ENCODE results near the gene KLHL24. TPM values are rescaled to one million over a fixed set of nuclear protein-coding genes. Genes with fewer than 3 reads are reported as not detected.

Gene KLHL24
- total and polyA plus RNA-seq, 2 of the 13 experiments (the other 11 are each of a cell fraction or from before 2014, with no cell fraction given) = 6.9 to 15.7 TPM

DNA sequence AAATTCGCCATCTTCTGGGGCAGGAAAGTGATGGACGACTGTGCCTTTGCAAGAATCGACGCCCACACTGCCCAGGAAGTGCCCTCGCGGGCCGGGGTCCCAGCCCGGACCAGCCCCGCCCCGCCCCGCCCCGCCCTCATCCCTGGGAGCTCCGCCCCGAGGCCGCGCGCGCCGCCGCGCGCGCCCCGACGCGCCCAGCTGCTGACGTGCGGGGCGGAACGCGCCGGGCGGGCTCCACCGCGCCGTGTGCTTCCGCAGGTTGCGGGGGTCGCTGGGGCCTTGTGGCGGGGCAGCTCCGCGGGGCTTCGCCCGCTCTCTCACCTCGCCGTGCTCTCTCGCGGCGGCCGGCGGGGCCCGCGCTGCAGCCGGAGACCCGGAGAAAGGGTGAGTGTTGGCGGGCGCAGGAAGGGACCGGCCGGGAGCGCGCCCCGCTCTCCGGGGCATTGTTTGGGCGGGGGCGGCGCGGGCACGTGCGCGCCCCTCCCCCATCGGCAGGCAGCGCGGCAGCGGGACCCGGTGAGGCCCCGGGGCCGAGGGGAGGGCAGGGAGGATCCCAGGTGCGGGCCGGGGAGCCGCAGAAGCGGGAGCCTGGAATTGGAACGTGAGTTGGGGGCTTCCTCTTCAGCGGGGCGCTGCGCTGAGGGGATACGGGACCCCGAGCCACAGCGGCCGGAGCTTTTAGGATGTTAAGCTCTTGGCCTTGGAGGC, 62.3 kb downstream of the KLHL24 start, which contains the start of gene YEATS2 (continued):
- TF ChIP-seq ZNF775 (CRISPR knock-in tag; IDR thresholded peaks at IDR 0.05; ENCODE audit: borderline replicate concordance) = no peak
- 0 out of 2 replicates have a peak, but pooled peaks have one; percentile 40 for TF ChIP-seq ZNF34 (CRISPR knock-in tag; IDR thresholded peaks at IDR 0.05; ENCODE audit: borderline replicate concordance)
- TF ChIP-seq ZNF589 (CRISPR knock-in tag; conservative IDR thresholded peaks at IDR 0.05) = no peak
- no peak for TF ChIP-seq HOXA5 (CRISPR knock-in tag; IDR thresholded peaks at IDR 0.05)
- TF ChIP-seq NFATC3 (CRISPR knock-in tag; IDR thresholded peaks at IDR 0.05) = no peak
- no peak; the same call in 1 of the 2 replicates for TF ChIP-seq SMAD3 (CRISPR knock-in tag; IDR thresholded peaks at IDR 0.05)
- no peak for TF ChIP-seq FUBP1 (CRISPR knock-in tag; IDR thresholded peaks at IDR 0.05; ENCODE audit: borderline replicate concordance)
- TF ChIP-seq FOSL1 (CRISPR knock-in tag; IDR thresholded peaks at IDR 0.05; ENCODE audit: borderline replicate concordance) = no peak
- no peak for TF ChIP-seq MBNL3 (CRISPR knock-in tag; conservative IDR thresholded peaks at IDR 0.05)
- TF ChIP-seq, protein P1, sequence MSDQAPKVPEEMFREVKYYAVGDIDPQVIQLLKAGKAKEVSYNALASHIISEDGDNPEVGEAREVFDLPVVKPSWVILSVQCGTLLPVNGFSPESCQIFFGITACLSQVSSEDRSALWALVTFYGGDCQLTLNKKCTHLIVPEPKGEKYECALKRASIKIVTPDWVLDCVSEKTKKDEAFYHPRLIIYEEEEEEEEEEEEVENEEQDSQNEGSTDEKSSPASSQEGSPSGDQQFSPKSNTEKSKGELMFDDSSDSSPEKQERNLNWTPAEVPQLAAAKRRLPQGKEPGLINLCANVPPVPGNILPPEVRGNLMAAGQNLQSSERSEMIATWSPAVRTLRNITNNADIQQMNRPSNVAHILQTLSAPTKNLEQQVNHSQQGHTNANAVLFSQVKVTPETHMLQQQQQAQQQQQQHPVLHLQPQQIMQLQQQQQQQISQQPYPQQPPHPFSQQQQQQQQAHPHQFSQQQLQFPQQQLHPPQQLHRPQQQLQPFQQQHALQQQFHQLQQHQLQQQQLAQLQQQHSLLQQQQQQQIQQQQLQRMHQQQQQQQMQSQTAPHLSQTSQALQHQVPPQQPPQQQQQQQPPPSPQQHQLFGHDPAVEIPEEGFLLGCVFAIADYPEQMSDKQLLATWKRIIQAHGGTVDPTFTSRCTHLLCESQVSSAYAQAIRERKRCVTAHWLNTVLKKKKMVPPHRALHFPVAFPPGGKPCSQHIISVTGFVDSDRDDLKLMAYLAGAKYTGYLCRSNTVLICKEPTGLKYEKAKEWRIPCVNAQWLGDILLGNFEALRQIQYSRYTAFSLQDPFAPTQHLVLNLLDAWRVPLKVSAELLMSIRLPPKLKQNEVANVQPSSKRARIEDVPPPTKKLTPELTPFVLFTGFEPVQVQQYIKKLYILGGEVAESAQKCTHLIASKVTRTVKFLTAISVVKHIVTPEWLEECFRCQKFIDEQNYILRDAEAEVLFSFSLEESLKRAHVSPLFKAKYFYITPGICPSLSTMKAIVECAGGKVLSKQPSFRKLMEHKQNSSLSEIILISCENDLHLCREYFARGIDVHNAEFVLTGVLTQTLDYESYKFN (CRISPR knock-in tag; conservative IDR thresholded peaks at IDR 0.05) = peak; percentile 46
- no peak for TF ChIP-seq GTF2F1 (IDR thresholded peaks at IDR 0.05; ENCODE audit: low read length)
- no peak for TF ChIP-seq NPAS2 (CRISPR knock-in tag; IDR thresholded peaks at IDR 0.05; ENCODE audit: borderline replicate concordance)
- TF ChIP-seq ZNF260 (CRISPR knock-in tag; IDR thresholded peaks at IDR 0.05; ENCODE audit: borderline replicate concordance, low read depth) = no peak
- peak; percentile 34 for TF ChIP-seq TAF15 (IDR thresholded peaks at IDR 0.05; ENCODE audit: low read depth, low read length, poor library complexity, severe bottlenecking)
- TF ChIP-seq SAFB2 (CRISPR knock-in tag; IDR thresholded peaks at IDR 0.05; ENCODE audit: borderline replicate concordance, low read depth) = no peak
- no peak for TF ChIP-seq TCF12 (IDR thresholded peaks at IDR 0.05)
- TF ChIP-seq TCF12 (CRISPR knock-in tag; IDR thresholded peaks at IDR 0.05) = no peak
- TF ChIP-seq MBD4 (IDR thresholded peaks at IDR 0.05; ENCODE audit: borderline replicate concordance, low read length) = no peak
- TF ChIP-seq MAFG (CRISPR knock-in tag; IDR thresholded peaks at IDR 0.05) = no peak
- TF ChIP-seq BRCA1 (CRISPR knock-in tag; IDR thresholded peaks at IDR 0.05) = no peak
- peak; percentile 47; the same call in 1 of the 2 replicates for TF ChIP-seq DMAP1 (CRISPR knock-in tag; IDR thresholded peaks at IDR 0.05)
- no peak for TF ChIP-seq EZH2 (conservative IDR thresholded peaks at IDR 0.05; ENCODE audit: low read depth, low read length)
- no peak for TF ChIP-seq NCOA1 (CRISPR knock-in tag; IDR thresholded peaks at IDR 0.05)
- no peak for TF ChIP-seq PBX3 (CRISPR knock-in tag; IDR thresholded peaks at IDR 0.05; ENCODE audit: borderline replicate concordance)
- TF ChIP-seq HMGA1 (CRISPR knock-in tag; conservative IDR thresholded peaks at IDR 0.05) = no peak

All from HepG2 (cell line).